ENCODE data around the gene FLRT1.

Gene FLRT1

GRCh38 chr11:64035576-64035975 is at the start of gene FLRT1:
Gene FLRT1 (plus strand): TSS chr11:64035931. CDS start chr11:64116268, 80,337 bp downstream.
- no peak for DNase-seq (ENCODE audit: low read depth, low spot score)

GRCh38 chr11:63986156-63986931 is 49.4 kb upstream of the FLRT1 start, which contains the start of gene OTUB1:
Gene OTUB1 (plus strand): TSS chr11:63986438. CDS start chr11:63986457, 19 bp downstream.
- DNase-seq (ENCODE audit: low read depth, low spot score) = peak; percentile 94

- DNase-seq (ENCODE audit: low read depth, low spot score) = no peak
Measured at GRCh38 chr11:63986932-63987513, 48.7 kb upstream of the FLRT1 start.

- no peak for DNase-seq (ENCODE audit: low read depth, low spot score)
Measured at GRCh38 chr11:63991558-63991957, 44.2 kb upstream of the FLRT1 start.

GRCh38 chr11:63993100-63993499 is 42.6 kb upstream of the FLRT1 start:
- DNase-seq (ENCODE audit: low read depth, low spot score) = no peak

GRCh38 chr11:63993993-63994392 is 41.7 kb upstream of the FLRT1 start:
- no peak for DNase-seq (ENCODE audit: low read depth, low spot score)

GRCh38 chr11:63996512-63996911 is 39.2 kb upstream of the FLRT1 start:
- DNase-seq (ENCODE audit: low read depth, low spot score) = no peak

- no peak for DNase-seq (ENCODE audit: low read depth, low spot score)
Measured at GRCh38 chr11:63997104-63997700, 38.5 kb upstream of the FLRT1 start.

GRCh38 chr11:63997801-63998337 is 37.9 kb upstream of the FLRT1 start:
- DNase-seq (ENCODE audit: low read depth, low spot score) = no peak

GRCh38 chr11:63998558-63999348 is 37.0 kb upstream of the FLRT1 start:
- no peak for DNase-seq (ENCODE audit: low read depth, low spot score)

GRCh38 chr11:63999349-64000025 is 36.2 kb upstream of the FLRT1 start:
- no peak for DNase-seq (ENCODE audit: low read depth, low spot score)

- no peak for DNase-seq (ENCODE audit: low read depth, low spot score)
Measured at GRCh38 chr11:64000026-64000739, 35.5 kb upstream of the FLRT1 start.

GRCh38 chr11:64000740-64001483 is 34.8 kb upstream of the FLRT1 start:
- DNase-seq (ENCODE audit: low read depth, low spot score) = no peak

- DNase-seq (ENCODE audit: low read depth, low spot score) = no peak
Measured at GRCh38 chr11:64001484-64002420, 34.0 kb upstream of the FLRT1 start.

- DNase-seq (ENCODE audit: low read depth, low spot score) = no peak
Measured at GRCh38 chr11:64003807-64004589, 31.7 kb upstream of the FLRT1 start.

GRCh38 chr11:64004590-64004984 is 31.1 kb upstream of the FLRT1 start:
- DNase-seq (ENCODE audit: low read depth, low spot score) = no peak

GRCh38 chr11:64005691-64006090 is 30.0 kb upstream of the FLRT1 start:
- no peak for DNase-seq (ENCODE audit: low read depth, low spot score)

GRCh38 chr11:64006398-64006797 is 29.3 kb upstream of the FLRT1 start:
- no peak for DNase-seq (ENCODE audit: low read depth, low spot score)
